Kidney (tissue), 14 donors: ENCODE results near the gene TPRA1. TPM values are rescaled to one million over a fixed set of nuclear protein-coding genes. Genes with fewer than 3 reads are reported as not detected.

Experiments
- DNase-seq, 5 donors: peaks; one replicate each; pipeline ENCODE4 v3.0.0-alpha.2; 2013 to 2020
- FAIRE-seq: peaks from 2 replicates; lab custom pipeline; 2012; peaks lifted over from hg19 to GRCh38; lab: Jason Lieb, UNC
- H3K27ac ChIP-seq, 2 donors: one replicate each; pipeline ENCODE4 v1.7.0; 2013; ENCODE audit warnings: low read depth in 2 of 2, low read length in 2 of 2, inconsistent platforms in 1 of 2
- H3K27me3 ChIP-seq: one replicate; pipeline ENCODE4 v1.7.1; 2013; ENCODE audit warnings: low read length, inconsistent platforms; ENCODE audit not compliant: control insufficient read depth, insufficient read depth
- H3K36me3 ChIP-seq, 3 donors: one replicate each; pipeline versions ENCODE4 v1.7.0 to v1.7.1; 2013; ENCODE audit warnings: low read length in 3 of 3, control low read depth in 1 of 3, inconsistent platforms in 1 of 3; ENCODE audit not compliant: insufficient read depth in 3 of 3, control insufficient read depth in 2 of 3
- H3K4me1 ChIP-seq, 3 donors: one replicate each; pipeline versions ENCODE4 v1.7.0 to v1.7.1; 2013; ENCODE audit warnings: low read length in 3 of 3, inconsistent platforms in 1 of 3, low read depth in 1 of 3; ENCODE audit not compliant: control insufficient read depth in 2 of 3, insufficient read depth in 2 of 3
- H3K4me3 ChIP-seq, 3 donors: one replicate each; pipeline versions ENCODE4 v1.7.0 to v1.8.1; 2013; ENCODE audit warnings: low read length in 3 of 3, control low read depth in 1 of 3, inconsistent platforms in 1 of 3
- H3K9ac ChIP-seq, 3 donors: one replicate each; pipeline versions ENCODE4 v1.7.0 to v1.7.1; 2013; ENCODE audit warnings: low read length in 3 of 3, control low read depth in 1 of 3, inconsistent platforms in 1 of 3
- H3K9me3 ChIP-seq, 3 donors: one replicate each; pipeline versions ENCODE4 v1.7.0 to v1.7.1; 2013; ENCODE audit warnings: low read length in 3 of 3, control low read depth in 1 of 3, inconsistent platforms in 1 of 3; ENCODE audit not compliant: control insufficient read depth in 2 of 3, insufficient read depth in 1 of 3
- intact Hi-C: fragments of 100-400 bp; cut with DNase I; formaldehyde crosslinking; loops from one replicate; pipeline ENCODE4 v1.11.1; 2022
- polyA plus RNA-seq: library from polyadenylated mRNA; stranded (reverse); fragments of 350-450 nt; fragmentation: Illumina TruSeq; extraction: RNeasy Lipid Tissue Mini Kit (QIAGEN cat#74804); gene quantifications from one replicate; pipeline ENCODE4 v1.2.3, GENCODE V29; 2014; ENCODE audit warnings: low read depth, low replicate concordance; ENCODE audit not compliant: insufficient read depth
- total RNA-seq: library from RNA; stranded (reverse); fragmentation: NEBNext Ultra II Directional; extraction: Animal tissue kit (Norgen Biotek cat#: 25700); gene quantifications from one replicate; pipeline ENCODE4 v1.2.1, GENCODE V29; 2021
- TF ChIP-seq, protein P1 (sequence below): IDR thresholded peaks from 3 replicates; pipeline ENCODE4 v1.5.1; 2012; ENCODE audit warnings: mild to moderate bottlenecking, moderate library complexity, borderline replicate concordance; ENCODE audit not compliant: insufficient read depth; ENCODE audit errors: extremely low read depth
- donor health status: control.
- donor health status: control.
- donor health status: control.
- donor health status: control.
- donor health status: control.
- donor health status: DM: yes; HTN: yes; CAD: no.
- donor health status: Normal renal cell carcinoma (clear cell type).

TPRA1 gene
- total and polyA plus RNA-seq, 2 donors from 2014 or later: 35.4 to 36.4 TPM

DNA sequence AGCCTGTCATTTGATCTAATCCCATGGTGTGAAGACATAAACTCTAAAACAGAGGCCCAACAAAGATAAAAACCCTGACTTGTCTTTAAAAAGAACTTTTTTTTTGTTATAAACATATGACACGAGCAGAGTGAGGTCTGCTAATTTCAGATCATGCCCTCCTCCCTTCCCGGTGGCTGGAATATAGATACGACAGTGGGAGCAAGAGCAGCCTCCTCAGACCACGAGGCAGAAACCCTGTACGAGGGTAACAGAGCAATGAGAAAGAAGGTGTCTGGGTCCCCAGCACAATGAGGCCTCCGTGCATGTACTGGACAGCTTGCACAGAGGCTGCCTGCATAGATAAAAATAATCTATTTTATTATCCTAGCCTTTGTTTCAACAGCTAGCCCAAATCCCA, 5.8 kb downstream of the TPRA1 start:
- TF ChIP-seq, protein P1, sequence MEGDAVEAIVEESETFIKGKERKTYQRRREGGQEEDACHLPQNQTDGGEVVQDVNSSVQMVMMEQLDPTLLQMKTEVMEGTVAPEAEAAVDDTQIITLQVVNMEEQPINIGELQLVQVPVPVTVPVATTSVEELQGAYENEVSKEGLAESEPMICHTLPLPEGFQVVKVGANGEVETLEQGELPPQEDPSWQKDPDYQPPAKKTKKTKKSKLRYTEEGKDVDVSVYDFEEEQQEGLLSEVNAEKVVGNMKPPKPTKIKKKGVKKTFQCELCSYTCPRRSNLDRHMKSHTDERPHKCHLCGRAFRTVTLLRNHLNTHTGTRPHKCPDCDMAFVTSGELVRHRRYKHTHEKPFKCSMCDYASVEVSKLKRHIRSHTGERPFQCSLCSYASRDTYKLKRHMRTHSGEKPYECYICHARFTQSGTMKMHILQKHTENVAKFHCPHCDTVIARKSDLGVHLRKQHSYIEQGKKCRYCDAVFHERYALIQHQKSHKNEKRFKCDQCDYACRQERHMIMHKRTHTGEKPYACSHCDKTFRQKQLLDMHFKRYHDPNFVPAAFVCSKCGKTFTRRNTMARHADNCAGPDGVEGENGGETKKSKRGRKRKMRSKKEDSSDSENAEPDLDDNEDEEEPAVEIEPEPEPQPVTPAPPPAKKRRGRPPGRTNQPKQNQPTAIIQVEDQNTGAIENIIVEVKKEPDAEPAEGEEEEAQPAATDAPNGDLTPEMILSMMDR: no peak
- H3K4me1 ChIP-seq: peaks cover 0 to 15% (median 5%) of the 10 kb centered on the region in 3 donors
- H3K4me3 ChIP-seq: no peak overlapping the region
- H3K27me3 ChIP-seq: no peaks in the 10 kb centered on the region
- no peaks in the 10 kb centered on the region for H3K9me3 ChIP-seq
- intact Hi-C loops: no loop called here
- no peak overlapping the region for H3K9ac ChIP-seq
- no peaks in the 10 kb centered on the region for H3K36me3 ChIP-seq
- no peak for DNase-seq
- H3K27ac ChIP-seq: no peak overlapping the region
- FAIRE-seq: no peak

DNA sequence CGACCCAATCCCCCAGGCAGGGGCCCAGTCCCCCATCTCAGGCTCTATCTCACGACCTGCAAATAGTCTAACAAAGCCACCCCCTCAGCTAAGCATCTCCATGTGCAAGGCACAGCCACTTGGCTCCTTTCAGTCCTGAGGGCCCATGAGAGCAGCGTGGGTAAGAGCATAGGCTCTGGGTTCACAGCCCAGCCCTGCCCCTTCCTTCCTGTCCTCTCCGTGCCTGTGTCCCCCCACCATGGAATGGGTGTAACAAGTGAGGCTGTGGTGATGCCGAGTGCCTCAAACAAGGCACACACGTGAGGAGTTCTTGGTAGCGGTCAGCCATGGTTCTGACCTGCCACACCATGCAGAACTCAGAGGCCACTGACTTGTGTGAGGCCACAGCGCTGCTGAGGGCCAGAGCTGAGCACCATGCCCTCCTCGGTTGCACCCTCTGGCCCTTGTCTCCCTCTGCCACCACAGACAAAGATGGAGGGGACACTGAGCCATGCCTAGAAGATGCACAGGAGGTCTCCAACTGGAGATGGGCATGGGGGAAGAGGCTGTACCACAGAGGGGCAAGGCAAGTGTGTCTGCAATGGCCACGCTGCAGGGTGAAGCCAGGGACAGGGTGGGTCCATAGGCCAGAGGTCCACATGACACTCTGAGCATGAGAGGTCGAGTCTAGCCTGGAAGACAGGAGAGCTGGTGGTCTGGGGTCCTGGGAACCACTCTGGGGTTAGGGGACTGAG, 10.0 kb downstream of the TPRA1 start:
- intact Hi-C loops: no loop called here
- Histone ChIP-seq H3K27me3 (no peaks in the 10 kb centered on the region), H3K27ac (no peak overlapping the region), H3K36me3 (no peaks in the 10 kb centered on the region), H3K4me1 (no peaks in the 10 kb centered on the region), H3K4me3 (no peak overlapping the region), H3K9me3 (no peaks in the 10 kb centered on the region), H3K9ac (no peak overlapping the region)
- no peak for FAIRE-seq
- peak in 1 of 5 donors; percentile 25 for DNase-seq
- TF ChIP-seq, protein P1: no peak

DNA sequence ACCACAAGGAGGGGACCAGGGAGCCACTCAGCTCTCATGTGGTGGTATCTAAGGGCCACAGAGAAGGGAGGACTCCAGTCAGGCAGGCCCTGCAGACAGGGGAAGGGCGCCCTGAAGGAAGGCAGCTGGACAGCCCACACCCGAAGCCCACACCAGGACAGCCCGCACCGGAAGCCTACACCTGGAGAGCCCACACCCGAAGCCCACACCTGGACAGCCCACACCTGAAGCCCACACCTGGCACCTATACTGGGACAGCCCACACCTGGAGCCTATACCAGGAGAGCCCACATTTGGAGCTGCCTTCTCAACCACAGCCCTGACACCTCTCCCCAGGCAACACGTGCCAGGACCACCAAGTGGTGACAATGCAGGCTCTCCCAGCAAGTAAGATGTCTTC, 11.7 kb downstream of the TPRA1 start:
- Histone ChIP-seq H3K27me3 (no peaks in the 10 kb centered on the region), H3K4me1 (peaks cover 0 to 3% (median 0%) of the 10 kb centered on the region in 3 donors), H3K9me3 (no peaks in the 10 kb centered on the region), H3K27ac (no peak overlapping the region), H3K9ac (no peak overlapping the region), H3K4me3 (no peak overlapping the region), H3K36me3 (peaks cover 3 to 7% (median 3%) of the 10 kb centered on the region in 3 donors)
- intact Hi-C loops: no loop called here
- FAIRE-seq (no peak), DNase-seq (no peak)
- TF ChIP-seq, protein P1: no peak
